CD14-positive monocyte (primary cell): Measurements from ENCODE around the gene TFR2. TPM values are rescaled to one million over a fixed set of nuclear protein-coding genes. Genes with fewer than 3 reads are reported as not detected.
"Not testable (repeated sequence)": the region's sequence is repeated elsewhere in the genome, so short reads cannot be mapped to it uniquely, and the experiment has no call there.

Experiments used
- DNase-seq, 3 donors: peaks; one replicate each; pipeline ENCODE4 v3.0.0-alpha.2; 2011 to 2022
- H2AFZ ChIP-seq: 2 replicates; pipeline ENCODE4 v1.6.0; 2012; ENCODE audit warnings: mild to moderate bottlenecking, low read depth, low read length, inconsistent platforms; ENCODE audit not compliant: insufficient read depth, poor library complexity, severe bottlenecking
- H3K27ac ChIP-seq, 2 donors: 1 replicate in 1 of 2; 2 replicates in 1 of 2; pipeline ENCODE4 v1.5.1; 2012 to 2013; ENCODE audit warnings: low read length in 2 of 2, control low read depth in 1 of 2, inconsistent platforms in 1 of 2, low read depth in 1 of 2, mild to moderate bottlenecking in 1 of 2
- H3K27me3 ChIP-seq, 2 donors: one replicate each; pipeline versions ENCODE4 v1.6.0 to v1.6.1; 2011 to 2013; ENCODE audit warnings: low read length in 2 of 2; ENCODE audit not compliant: control insufficient read depth in 2 of 2, insufficient read depth in 2 of 2
- H3K36me3 ChIP-seq, 2 donors: replicated peaks in 1 of 2; 1 replicate in 1 of 2; 2 replicates in 1 of 2; pipeline versions ENCODE4 v1.5.1 to v1.6.1; 2012 to 2013; ENCODE audit warnings: low read length in 2 of 2, control low read depth in 1 of 2, inconsistent platforms in 1 of 2, mild to moderate bottlenecking in 1 of 2; ENCODE audit not compliant: insufficient read depth in 2 of 2, control insufficient read depth in 1 of 2
- H3K4me1 ChIP-seq, 2 donors: 1 replicate in 1 of 2; 2 replicates in 1 of 2; pipeline versions ENCODE4 v1.5.1 to v1.6.1; 2012 to 2013; ENCODE audit warnings: low read length in 2 of 2, control low read depth in 1 of 2, inconsistent platforms in 1 of 2, mild to moderate bottlenecking in 1 of 2, moderate library complexity in 1 of 2; ENCODE audit not compliant: insufficient read depth in 2 of 2, control insufficient read depth in 1 of 2
- H3K4me2 ChIP-seq: replicated peaks from 2 replicates; pipeline ENCODE3; 2012; ENCODE audit warnings: low read length, moderate library complexity, mild to moderate bottlenecking; ENCODE audit not compliant: poor library complexity, severe bottlenecking; ENCODE audit errors: extremely low read depth
- H3K4me3 ChIP-seq, 3 experiments: fragments of 200-600 bp in 1 of 3; sonication (generic) in 1 of 3; replicated peaks in 1 of 3; 1 replicate in 2 of 3; 2 replicates in 1 of 3; pipeline ENCODE4 v1.5.1; 2011 to 2013; ENCODE audit warnings: low read length in 3 of 3, mild to moderate bottlenecking in 3 of 3, control low read depth in 2 of 3, low read depth in 2 of 3, inconsistent platforms in 1 of 3, moderate library complexity in 1 of 3
- H3K79me2 ChIP-seq: 2 replicates; pipeline ENCODE4 v1.6.0; 2012; ENCODE audit warnings: mild to moderate bottlenecking, control low read depth, inconsistent platforms, low read length, moderate library complexity; ENCODE audit not compliant: insufficient read depth
- H3K9ac ChIP-seq: 2 replicates; pipeline ENCODE4 v1.6.0; 2017; ENCODE audit warnings: low read length, mild to moderate bottlenecking; ENCODE audit not compliant: insufficient read depth, poor library complexity, severe bottlenecking
- H3K9me3 ChIP-seq, 2 donors: replicated peaks in 1 of 2; 1 replicate in 1 of 2; 2 replicates in 1 of 2; pipeline versions ENCODE4 v1.5.1 to v1.6.1; 2012 to 2013; ENCODE audit warnings: low read length in 2 of 2, control low read depth in 1 of 2; ENCODE audit not compliant: control insufficient read depth in 1 of 2, insufficient read depth in 1 of 2
- H4K20me1 ChIP-seq: 2 replicates; pipeline ENCODE4 v1.6.0; 2012; ENCODE audit warnings: mild to moderate bottlenecking, low read length, control low read depth, moderate library complexity; ENCODE audit not compliant: insufficient read depth
- H3K27ac Mint-ChIP-seq, 7 donors: one replicate each; pipeline ENCODE4 v1.8.0; 2020; ENCODE audit warnings: mild to moderate bottlenecking in 7 of 7, mixed read lengths in 7 of 7, moderate library complexity in 6 of 7, inconsistent platforms in 2 of 7
- H3K27me3 Mint-ChIP-seq, 3 donors: one replicate each; pipeline ENCODE4 v1.8.0; 2021 to 2022; ENCODE audit warnings: low read depth in 3 of 3, mild to moderate bottlenecking in 3 of 3, mixed read lengths in 3 of 3, moderate library complexity in 3 of 3, inconsistent platforms in 1 of 3
- H3K36me3 Mint-ChIP-seq, 2 donors: one replicate each; pipeline ENCODE4 v1.8.0; 2020; ENCODE audit warnings: mixed read lengths in 2 of 2, inconsistent platforms in 1 of 2, mild to moderate bottlenecking in 1 of 2
- H3K4me1 Mint-ChIP-seq: one replicate; pipeline ENCODE4 v1.8.0; 2020; ENCODE audit warnings: mild to moderate bottlenecking, mixed read lengths
- H3K4me3 Mint-ChIP-seq, 2 donors: one replicate each; pipeline ENCODE4 v1.8.0; 2020; ENCODE audit warnings: mild to moderate bottlenecking in 2 of 2, mixed read lengths in 2 of 2, moderate library complexity in 1 of 2
- H3K9me3 Mint-ChIP-seq, 7 donors: one replicate each; pipeline ENCODE4 v1.8.0; 2020 to 2022; ENCODE audit warnings: mixed read lengths in 7 of 7, mild to moderate bottlenecking in 6 of 7, moderate library complexity in 6 of 7, inconsistent platforms in 2 of 7
- WGBS: methylation state at CpG from one replicate; pipeline ENCODE4 v1.1.5; 2013; ENCODE audit warnings: missing lambda C conversion rate; ENCODE audit not compliant: insufficient coverage; 5-methylcytosine and 5-hydroxymethylcytosine counted together
- intact Hi-C, 2 donors: fragments of 100-400 bp; cut with micrococcal nuclease; formaldehyde crosslinking; loops; one replicate each; pipeline versions ENCODE4 v1.15.0 to v1.15.1; 2023
- polyA plus RNA-seq, 3 donors: library from polyadenylated mRNA; depleted of rRNA in 1 of 3; unstranded in 2 of 3; stranded (reverse) in 1 of 3; fragments of 300-500 nt in 2 of 3; fragments of >200 nt in 1 of 3; fragmentation: Illumina TruSeq in 2 of 3; gene quantifications; 1 replicate in 2 of 3; 2 replicates in 1 of 3; pipeline ENCODE4 v1.2.3, GENCODE V29; 2012 to 2021
- TF ChIP-seq, protein P1 (sequence below): fragments of 200-600 bp; IDR thresholded peaks from one replicate; pipeline ENCODE4 v1.8.0; 2022; ENCODE audit warnings: antibody characterized with exemption, mild to moderate bottlenecking

TFR2 gene
- polyA plus RNA-seq, 3 donors = 0.79 to 1.4 TPM; not detected in 1

- Histone ChIP-seq H2AFZ (no peak overlapping the region), H3K4me1 (peaks cover 12 to 24% of the 10 kb centered on the region in 2 donors), H3K36me3 (peaks cover 3 to 4% of the 10 kb centered on the region in 2 donors), H3K4me2 (no peak overlapping the region), H3K9me3 (no peaks in the 10 kb centered on the region), H3K27ac (no peak overlapping the region), H3K27me3 (no peaks in the 10 kb centered on the region), H3K4me3 (no peak overlapping the region), H4K20me1 (peaks cover 16% of the 10 kb centered on the region), H3K79me2 (peaks cover 28% of the 10 kb centered on the region), H3K9ac (no peak overlapping the region)
- H3K27ac Mint-ChIP-seq = peak overlapping the region in 1 of 7 donors; percentile 68
- intact Hi-C loops = loop anchor here (5.0 to 10.0 kb wide), 3 partner anchors 36 to 547 kb away; partner anchors contain the start of genes MBLAC1 (in 1 of the 2), POP7 (in 1 of the 2) and PPP1R35 (in 1 of the 2)
- H3K27me3 Mint-ChIP-seq = peaks cover 10 to 21% (median 13%) of the 10 kb centered on the region in 3 donors
- H3K36me3 Mint-ChIP-seq = peaks cover 4% of the 10 kb centered on the region in 2 donors
- no peak for DNase-seq
- WGBS = 92% methylated on average over 16 of the region's 18 CpGs
- H3K9me3 Mint-ChIP-seq = peaks cover 0 to 3% (median 0%) of the 10 kb centered on the region in 7 donors
- peak overlapping the region in 1 of 2 donors; percentile 1 for H3K4me3 Mint-ChIP-seq
- TF ChIP-seq, protein P1, sequence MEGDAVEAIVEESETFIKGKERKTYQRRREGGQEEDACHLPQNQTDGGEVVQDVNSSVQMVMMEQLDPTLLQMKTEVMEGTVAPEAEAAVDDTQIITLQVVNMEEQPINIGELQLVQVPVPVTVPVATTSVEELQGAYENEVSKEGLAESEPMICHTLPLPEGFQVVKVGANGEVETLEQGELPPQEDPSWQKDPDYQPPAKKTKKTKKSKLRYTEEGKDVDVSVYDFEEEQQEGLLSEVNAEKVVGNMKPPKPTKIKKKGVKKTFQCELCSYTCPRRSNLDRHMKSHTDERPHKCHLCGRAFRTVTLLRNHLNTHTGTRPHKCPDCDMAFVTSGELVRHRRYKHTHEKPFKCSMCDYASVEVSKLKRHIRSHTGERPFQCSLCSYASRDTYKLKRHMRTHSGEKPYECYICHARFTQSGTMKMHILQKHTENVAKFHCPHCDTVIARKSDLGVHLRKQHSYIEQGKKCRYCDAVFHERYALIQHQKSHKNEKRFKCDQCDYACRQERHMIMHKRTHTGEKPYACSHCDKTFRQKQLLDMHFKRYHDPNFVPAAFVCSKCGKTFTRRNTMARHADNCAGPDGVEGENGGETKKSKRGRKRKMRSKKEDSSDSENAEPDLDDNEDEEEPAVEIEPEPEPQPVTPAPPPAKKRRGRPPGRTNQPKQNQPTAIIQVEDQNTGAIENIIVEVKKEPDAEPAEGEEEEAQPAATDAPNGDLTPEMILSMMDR = no peak
- peaks cover 17% of the 10 kb centered on the region for H3K4me1 Mint-ChIP-seq
Measured at GRCh38 chr7:100671353-100672327, 30.3 kb upstream of the TFR2 start.

- H3K27me3 ChIP-seq = no peaks in the 10 kb centered on the region
- H3K27ac Mint-ChIP-seq = no peak overlapping the region
- peaks cover 0 to 3% (median 1%) of the 10 kb centered on the region in 7 donors for H3K9me3 Mint-ChIP-seq
- no peaks in the 10 kb centered on the region for H3K9me3 ChIP-seq
- DNase-seq = peak in 2 of 3 donors; percentile 13 to 27
- H3K4me1 ChIP-seq = peaks cover 7 to 17% of the 10 kb centered on the region in 2 donors
- H3K4me1 Mint-ChIP-seq = peaks cover 12% of the 10 kb centered on the region
- TF ChIP-seq, protein P1 = no peak
- no peak overlapping the region for H3K4me2 ChIP-seq
- peaks cover 12 to 23% (median 17%) of the 10 kb centered on the region in 3 donors for H3K27me3 Mint-ChIP-seq
- no peak overlapping the region for H3K9ac ChIP-seq
- H3K79me2 ChIP-seq = peaks cover 14% of the 10 kb centered on the region
- WGBS = 76% methylated on average over 2 of the region's 8 CpGs
- no peak overlapping the region for H3K4me3 Mint-ChIP-seq
- H3K4me3 ChIP-seq = no peak overlapping the region
- H3K36me3 ChIP-seq = no peaks in the 10 kb centered on the region
- no peak overlapping the region for H3K27ac ChIP-seq
- no peaks in the 10 kb centered on the region for H3K36me3 Mint-ChIP-seq
- H4K20me1 ChIP-seq = peaks cover 6% of the 10 kb centered on the region
- no peak overlapping the region for H2AFZ ChIP-seq
- intact Hi-C loops = loop anchor here (5.0 to 10.0 kb wide), 3 partner anchors 37 to 545 kb away; partner anchors contain the start of genes MBLAC1 (in 1 of the 2), POP7 (in 1 of the 2) and PPP1R35 (in 1 of the 2)
Measured at GRCh38 chr7:100670074-100670473, 28.7 kb upstream of the TFR2 start.

DNA sequence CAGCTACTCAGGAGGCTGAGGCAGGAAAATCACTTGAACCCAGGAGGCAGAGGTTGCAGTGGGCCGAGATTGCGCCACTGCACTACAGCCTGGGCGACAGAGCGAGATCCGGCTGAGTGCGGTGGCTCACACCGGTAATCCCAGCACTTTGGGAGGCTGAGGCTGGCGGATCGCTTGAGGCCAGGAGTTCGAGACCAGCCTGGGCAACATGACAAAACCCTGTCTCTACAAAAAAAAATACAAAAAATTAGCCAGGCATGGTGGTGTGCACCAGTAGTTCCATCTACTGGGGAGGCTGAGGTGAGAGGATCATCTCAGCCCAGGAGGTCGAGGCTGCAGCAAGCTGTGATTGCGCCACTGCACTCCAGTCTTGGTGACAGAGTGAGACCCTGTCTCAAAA is 27.8 kb upstream of the TFR2 start:
- H3K4me3 Mint-ChIP-seq, H3K9me3 ChIP-seq, H2AFZ ChIP-seq, H3K79me2 ChIP-seq, H3K4me2 ChIP-seq, H3K36me3 ChIP-seq, intact Hi-C loops, H3K27ac ChIP-seq, H3K27me3 ChIP-seq, H3K36me3 Mint-ChIP-seq, H3K27ac Mint-ChIP-seq, DNase-seq, H3K9ac ChIP-seq, H4K20me1 ChIP-seq, H3K9me3 Mint-ChIP-seq, H3K4me3 ChIP-seq: not testable (repeated sequence)
- Mint-ChIP-seq H3K27me3 (peaks cover 12 to 26% (median 17%) of the 10 kb centered on the region in 3 donors), H3K4me1 (peaks cover 12% of the 10 kb centered on the region)
- peaks cover 7 to 17% of the 10 kb centered on the region in 2 donors for H3K4me1 ChIP-seq
- 100% methylated on average over 5 of the region's 12 CpGs for WGBS
